Naive B cell (primary cell): ENCODE measurements around the gene TFEB. TPM values are rescaled to one million over a fixed set of nuclear protein-coding genes. Genes with fewer than 3 reads are reported as not detected.

Source experiments
- ATAC-seq, 2 donors: fragments of 150-1000 bp; cut with Tn5 transposase; 2 replicates each; pipeline ENCODE4 v1.10.0; 2021; ENCODE audit warnings: low read depth in 2 of 2, mild to moderate bottlenecking in 2 of 2, moderate library complexity in 2 of 2
- DNase-seq: peaks from one replicate; pipeline ENCODE4 v3.0.0; 2022
- H3K27ac Mint-ChIP-seq, 6 donors: one replicate each; pipeline ENCODE4 v1.8.0; 2020 to 2022; ENCODE audit warnings: mild to moderate bottlenecking in 6 of 6, mixed read lengths in 6 of 6, moderate library complexity in 5 of 6, inconsistent platforms in 2 of 6
- H3K27me3 Mint-ChIP-seq, 3 donors: one replicate each; pipeline ENCODE4 v1.8.0; 2021 to 2022; ENCODE audit warnings: mixed read lengths in 3 of 3, mild to moderate bottlenecking in 1 of 3
- H3K36me3 Mint-ChIP-seq, 2 donors: one replicate each; pipeline ENCODE4 v1.8.0; 2020 to 2022; ENCODE audit warnings: mixed read lengths in 2 of 2, inconsistent platforms in 1 of 2, mild to moderate bottlenecking in 1 of 2
- H3K4me1 Mint-ChIP-seq, 3 donors: one replicate each; pipeline ENCODE4 v1.8.0; 2020 to 2022; ENCODE audit warnings: mixed read lengths in 3 of 3, inconsistent platforms in 1 of 3, mild to moderate bottlenecking in 1 of 3, moderate library complexity in 1 of 3
- H3K4me3 Mint-ChIP-seq, 8 donors: one replicate each; pipeline ENCODE4 v1.8.0; 2020 to 2022; ENCODE audit warnings: mild to moderate bottlenecking in 8 of 8, mixed read lengths in 8 of 8, moderate library complexity in 8 of 8, inconsistent platforms in 2 of 8
- H3K9me3 Mint-ChIP-seq, 7 donors: one replicate each; pipeline ENCODE4 v1.8.0; 2020 to 2022; ENCODE audit warnings: mixed read lengths in 7 of 7, mild to moderate bottlenecking in 5 of 7, inconsistent platforms in 2 of 7, moderate library complexity in 1 of 7
- polyA plus RNA-seq, 6 donors: library from polyadenylated mRNA; unstranded; fragments of 300-500 nt; fragmentation: Illumina TruSeq; gene quantifications; one replicate each; pipeline ENCODE4 v1.2.3, GENCODE V29; 2021; ENCODE audit warnings: low read depth in 6 of 6

TFEB gene
- polyA plus RNA-seq, 6 donors from 2014 or later: 52.3 to 145 (median 72.6) TPM

- Mint-ChIP-seq H3K9me3 (no peaks in the 10 kb centered on the region), H3K4me1 (peaks cover 0 to 2% (median 0%) of the 10 kb centered on the region in 3 donors), H3K27me3 (peaks cover 0 to 7% (median 5%) of the 10 kb centered on the region in 3 donors), H3K36me3 (no peaks in the 10 kb centered on the region), H3K4me3 (no peak overlapping the region), H3K27ac (no peak overlapping the region)
- ATAC-seq: no peak
- DNase-seq: no peak
These were observed 21.9 kb upstream of the TFEB start for GRCh38 chr6:41757271-41757670.

- H3K27ac Mint-ChIP-seq: no peak overlapping the region
These were observed 20.9 kb upstream of the TFEB start for GRCh38 chr6:41756354-41756753.

GRCh38 chr6:41755895-41756294, 20.5 kb upstream of the TFEB start:
- H3K4me1 Mint-ChIP-seq: peaks cover 0 to 2% (median 0%) of the 10 kb centered on the region in 3 donors
- peaks cover 0 to 7% (median 5%) of the 10 kb centered on the region in 3 donors for H3K27me3 Mint-ChIP-seq
- H3K36me3 Mint-ChIP-seq: no peaks in the 10 kb centered on the region
- no peak overlapping the region for H3K27ac Mint-ChIP-seq
- ATAC-seq (no peak), DNase-seq (no peak)
- peak overlapping the region in 1 of 8 donors; percentile 59 for H3K4me3 Mint-ChIP-seq
- H3K9me3 Mint-ChIP-seq: no peaks in the 10 kb centered on the region

More at GRCh38 chr6:41756354-41756753, 20.9 kb upstream of the TFEB start:
- H3K4me1 Mint-ChIP-seq: peaks cover 0 to 2% (median 0%) of the 10 kb centered on the region in 3 donors
- H3K4me3 Mint-ChIP-seq: no peak overlapping the region
- no peaks in the 10 kb centered on the region for H3K9me3 Mint-ChIP-seq
- peaks cover 0 to 7% (median 5%) of the 10 kb centered on the region in 3 donors for H3K27me3 Mint-ChIP-seq
- DNase-seq (no peak), ATAC-seq (peak; percentile 37 to 38)
- no peaks in the 10 kb centered on the region for H3K36me3 Mint-ChIP-seq

- Mint-ChIP-seq H3K4me1 (no peaks in the 10 kb centered on the region), H3K36me3 (no peaks in the 10 kb centered on the region), H3K9me3 (no peaks in the 10 kb centered on the region), H3K27me3 (peaks cover 2 to 15% (median 10%) of the 10 kb centered on the region in 3 donors), H3K27ac (no peak overlapping the region), H3K4me3 (no peak overlapping the region)
- ATAC-seq: no peak
- no peak for DNase-seq
These were observed 15.0 kb upstream of the TFEB start for GRCh38 chr6:41750374-41750773.

GRCh38 chr6:41748542-41748941, 13.1 kb upstream of the TFEB start:
- H3K9me3 Mint-ChIP-seq: no peaks in the 10 kb centered on the region
- H3K27ac Mint-ChIP-seq: no peak overlapping the region
- peaks cover 4 to 10% (median 9%) of the 10 kb centered on the region in 3 donors for H3K27me3 Mint-ChIP-seq
- peaks cover 0 to 5% (median 0%) of the 10 kb centered on the region in 3 donors for H3K4me1 Mint-ChIP-seq
- H3K4me3 Mint-ChIP-seq: no peak overlapping the region
- DNase-seq (no peak), ATAC-seq (no peak)
- no peaks in the 10 kb centered on the region for H3K36me3 Mint-ChIP-seq

DNA sequence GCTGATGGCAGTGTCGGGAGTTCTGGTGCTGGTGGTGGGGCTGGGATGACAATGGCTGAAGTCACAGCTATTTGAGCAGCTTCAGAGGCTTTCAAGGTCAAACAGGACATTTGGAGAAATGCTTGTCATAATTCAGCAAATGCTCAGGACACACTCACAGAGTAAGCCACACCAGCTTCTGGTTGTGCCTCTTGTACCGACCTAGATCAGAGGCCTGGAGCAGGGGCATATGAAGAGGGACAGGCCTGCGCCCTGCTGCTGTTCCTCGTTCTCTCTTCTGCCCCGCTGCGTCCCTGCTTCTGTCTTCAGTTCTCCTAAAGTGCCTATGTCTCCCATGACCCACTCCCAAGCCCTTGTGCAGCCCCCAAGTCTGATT, 12.7 kb upstream of the TFEB start:
- H3K4me3 Mint-ChIP-seq: no peak overlapping the region
- H3K9me3 Mint-ChIP-seq: no peaks in the 10 kb centered on the region
- H3K36me3 Mint-ChIP-seq: no peaks in the 10 kb centered on the region
- H3K27ac Mint-ChIP-seq: no peak overlapping the region
- H3K4me1 Mint-ChIP-seq: peaks cover 0 to 5% (median 0%) of the 10 kb centered on the region in 3 donors
- ATAC-seq (no peak), DNase-seq (no peak)
- peaks cover 4 to 10% (median 8%) of the 10 kb centered on the region in 3 donors for H3K27me3 Mint-ChIP-seq

DNA sequence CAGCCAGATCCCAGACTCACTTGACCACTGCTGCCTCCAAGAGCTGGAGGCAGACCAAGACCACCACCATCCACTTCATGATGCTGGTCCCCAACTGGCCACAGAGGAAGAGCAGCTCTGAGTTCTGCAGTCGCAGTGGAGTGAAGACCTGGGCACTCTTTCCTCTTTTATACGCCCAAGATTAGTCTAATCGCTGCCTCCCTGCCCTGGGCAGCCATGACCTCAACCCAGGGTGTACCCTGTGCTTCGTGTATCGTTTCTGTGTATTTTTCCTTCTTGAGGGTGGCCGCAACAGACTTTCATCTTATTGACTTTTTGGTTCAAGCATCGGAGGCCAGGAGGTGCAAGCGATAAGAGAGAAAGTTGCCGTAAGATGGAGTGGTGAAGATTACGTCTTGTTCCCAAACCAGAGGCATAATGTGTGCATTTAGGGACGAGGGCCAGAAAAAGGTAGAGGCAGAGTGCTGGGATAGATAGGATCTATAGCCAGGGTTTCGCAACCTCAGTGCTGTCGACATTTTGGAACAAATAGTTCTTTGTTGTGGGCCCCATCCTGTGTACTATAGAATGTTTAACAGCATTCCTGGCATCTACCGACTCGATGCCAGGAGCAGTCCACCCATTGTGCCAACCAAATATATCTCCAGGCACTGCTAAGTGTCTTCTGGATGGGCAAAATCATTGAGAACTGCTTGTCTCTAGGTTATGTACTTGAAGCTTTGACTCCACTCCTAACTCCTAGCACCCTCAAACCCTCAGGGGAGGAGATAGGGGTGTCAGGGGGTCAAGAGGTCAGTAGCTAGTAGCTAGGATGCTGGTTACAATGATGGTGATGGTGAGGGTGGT, 12.1 kb upstream of the TFEB start, which contains the start of gene PGC:
PGC (minus strand) TSS at position 142 of the 846 bp plus-strand sequence; CDS start at position 79, 63 bp downstream.
- H3K4me3 Mint-ChIP-seq: no peak within 1 kb of the TSS
- H3K27ac Mint-ChIP-seq: no peak within 1 kb of the TSS
- ATAC-seq (no peak), DNase-seq (no peak)
- peaks cover 4 to 10% (median 8%) of the 10 kb centered on the region in 3 donors for H3K27me3 Mint-ChIP-seq
- H3K36me3 Mint-ChIP-seq: no peaks in the 10 kb centered on the region
- H3K9me3 Mint-ChIP-seq: no peaks in the 10 kb centered on the region
- H3K4me1 Mint-ChIP-seq: peaks cover 0 to 5% (median 0%) of the 10 kb centered on the region in 3 donors

GRCh38 chr6:41746107-41746506, 10.7 kb upstream of the TFEB start:
- Mint-ChIP-seq H3K9me3 (no peaks in the 10 kb centered on the region), H3K4me1 (peaks cover 0 to 5% (median 0%) of the 10 kb centered on the region in 3 donors), H3K36me3 (no peaks in the 10 kb centered on the region), H3K27ac (peak overlapping the region in 1 of 6 donors; percentile 70), H3K4me3 (peak overlapping the region in 1 of 8 donors; percentile 61), H3K27me3 (peaks cover 4 to 10% (median 8%) of the 10 kb centered on the region in 3 donors)
- ATAC-seq: no peak
- DNase-seq: no peak

- Mint-ChIP-seq H3K9me3 (no peaks in the 10 kb centered on the region), H3K4me1 (peaks cover 0 to 5% (median 0%) of the 10 kb centered on the region in 3 donors), H3K4me3 (no peak overlapping the region), H3K27me3 (peaks cover 0 to 4% (median 0%) of the 10 kb centered on the region in 3 donors), H3K36me3 (no peaks in the 10 kb centered on the region), H3K27ac (no peak overlapping the region)
- ATAC-seq: no peak
- DNase-seq: no peak
These were observed 8.9 kb upstream of the TFEB start for GRCh38 chr6:41744236-41744787.

GRCh38 chr6:41743406-41744235, 8.2 kb upstream of the TFEB start:
- Mint-ChIP-seq H3K4me1 (peaks cover 0 to 5% (median 0%) of the 10 kb centered on the region in 3 donors), H3K27me3 (peaks cover 0 to 4% (median 0%) of the 10 kb centered on the region in 3 donors), H3K9me3 (no peaks in the 10 kb centered on the region), H3K27ac (no peak overlapping the region), H3K4me3 (no peak overlapping the region), H3K36me3 (no peaks in the 10 kb centered on the region)
- no peak for ATAC-seq
- no peak for DNase-seq

DNA sequence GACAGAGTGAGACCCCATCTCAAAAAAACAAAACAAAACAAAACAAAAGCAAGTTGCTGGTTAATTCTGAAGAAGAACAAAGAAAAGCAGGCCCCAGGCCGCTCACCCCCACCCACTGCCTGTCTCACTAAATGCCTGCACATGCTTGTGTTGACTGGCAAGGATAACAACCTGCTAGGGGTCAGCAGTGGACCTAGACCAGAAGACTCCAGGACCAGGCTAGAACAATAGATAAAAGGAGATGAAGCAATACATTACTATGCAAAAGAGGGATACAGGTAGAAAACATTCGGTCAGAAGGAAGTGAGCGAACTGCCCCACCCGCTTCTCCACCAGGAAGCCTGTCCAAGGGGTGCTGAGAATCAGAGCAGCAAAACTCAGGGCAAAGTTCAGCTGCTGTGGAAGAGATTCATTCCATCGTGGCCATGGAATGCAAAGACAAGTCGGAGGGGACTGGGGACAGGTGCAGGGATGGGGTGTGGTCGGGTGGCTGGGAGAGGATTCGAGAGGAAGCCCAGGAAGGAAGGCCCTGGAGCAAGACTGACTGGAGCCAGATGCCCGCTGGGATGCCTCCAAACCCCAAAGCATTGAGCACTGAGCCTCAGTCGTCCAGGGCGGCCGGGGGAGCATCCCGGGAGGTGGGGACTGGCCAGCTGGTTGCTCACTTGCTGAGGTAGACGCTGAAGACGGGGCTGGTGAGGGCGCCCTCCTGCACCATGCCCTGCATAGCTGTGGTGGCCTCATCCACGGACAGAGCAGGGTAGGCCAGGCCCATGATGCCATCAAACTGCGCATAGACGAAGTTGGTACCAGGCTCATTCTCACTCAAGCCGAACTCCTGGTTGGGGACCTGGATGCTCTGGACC, 6.5 kb upstream of the TFEB start:
- H3K36me3 Mint-ChIP-seq: no peaks in the 10 kb centered on the region
- peaks cover 0 to 5% (median 0%) of the 10 kb centered on the region in 3 donors for H3K4me1 Mint-ChIP-seq
- H3K9me3 Mint-ChIP-seq: no peaks in the 10 kb centered on the region
- DNase-seq: no peak
- H3K27ac Mint-ChIP-seq: peak overlapping the region in 1 of 6 donors; percentile 69
- H3K4me3 Mint-ChIP-seq: no peak overlapping the region
- H3K27me3 Mint-ChIP-seq: peaks cover 0 to 4% (median 0%) of the 10 kb centered on the region in 3 donors
- no peak for ATAC-seq

GRCh38 chr6:41740366-41741162, 5.2 kb upstream of the TFEB start:
- DNase-seq (no peak), ATAC-seq (no peak)
- Mint-ChIP-seq H3K27ac (no peak overlapping the region), H3K36me3 (no peaks in the 10 kb centered on the region), H3K27me3 (peaks cover 0 to 4% (median 0%) of the 10 kb centered on the region in 3 donors), H3K9me3 (no peaks in the 10 kb centered on the region), H3K4me3 (no peak overlapping the region), H3K4me1 (peaks cover 0 to 11% (median 7%) of the 10 kb centered on the region in 3 donors)
